ENCODE results near the gene PIR.

GRCh38 chrX:15344106-15344505 is 149.0 kb downstream of the PIR start:
- TF ChIP-seq PATZ1 (tag by site-specific recombination; IDR thresholded peaks at IDR 0.05), result no peak
- TF ChIP-seq ZNF473 (tag by site-specific recombination; IDR thresholded peaks at IDR 0.05), result no peak
- no peak for TF ChIP-seq SETDB1 (IDR thresholded peaks at IDR 0.05; ENCODE audit: insufficient read length, low read length)
- TF ChIP-seq YY1 (tag by site-specific recombination; IDR thresholded peaks at IDR 0.05), result no peak
- TF ChIP-seq ZNF324 (tag by site-specific recombination; IDR thresholded peaks at IDR 0.05), result no peak
- TF ChIP-seq ZNF514 (tag by site-specific recombination; IDR thresholded peaks at IDR 0.05), result no peak
- no peak for TF ChIP-seq CTCF (tag by site-specific recombination; IDR thresholded peaks at IDR 0.05)
- no peak for TF ChIP-seq ZNF639 (tag by site-specific recombination; IDR thresholded peaks at IDR 0.05)
- TF ChIP-seq ZNF394 (tag by site-specific recombination; IDR thresholded peaks at IDR 0.05; ENCODE audit: borderline replicate concordance), result no peak
- TF ChIP-seq ZSCAN30 (tag by site-specific recombination; IDR thresholded peaks at IDR 0.05), result no peak

Data from HEK293 (cell line).